ENCODE results near the gene S100A13. TPM values are rescaled to one million over a fixed set of nuclear protein-coding genes. Genes with fewer than 3 reads are reported as not detected.

S100A13 gene
- total and polyA plus RNA-seq, 9 of the 15 experiments (the other 6 are each of a cell fraction or from before 2014, with no cell fraction given) = 41.9 to 129 (median 58.0) TPM

DNA sequence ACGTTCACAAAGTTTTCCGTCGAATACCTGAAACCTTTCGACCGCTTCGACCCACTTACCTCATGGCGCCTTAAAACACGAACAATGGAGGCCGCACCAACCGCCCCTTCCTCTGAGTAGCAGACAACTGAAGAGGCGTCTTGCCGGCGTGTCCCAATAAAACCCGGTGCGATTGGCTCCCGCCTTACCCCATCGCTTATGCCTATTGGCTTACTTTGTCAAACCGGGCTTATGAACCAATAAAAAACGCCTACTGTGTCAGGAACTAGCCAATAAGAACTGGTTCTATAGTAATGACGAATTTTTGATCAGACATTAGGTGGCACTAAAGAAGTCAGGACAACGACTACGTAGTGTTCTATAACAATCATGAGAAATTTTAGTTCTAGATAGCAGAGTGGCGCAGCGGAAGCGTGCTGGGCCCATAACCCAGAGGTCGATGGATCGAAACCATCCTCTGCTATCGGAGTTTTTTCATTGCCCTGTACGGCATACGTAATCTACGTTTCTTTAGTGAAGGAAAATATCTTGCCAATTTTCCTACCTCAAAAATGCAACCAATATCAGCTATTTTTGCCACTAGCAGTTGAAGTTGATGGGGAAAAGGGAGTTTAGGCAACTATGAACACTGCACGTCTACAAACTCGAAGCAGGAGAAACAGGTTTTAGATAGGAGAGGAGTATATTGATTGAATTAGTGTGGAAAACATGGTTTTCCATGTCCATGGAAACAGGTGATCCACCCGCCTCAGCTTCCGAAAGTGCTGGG lies 43.7 kb upstream of the S100A13 start, which contains the start of gene ILF2 (continued):
- TF ChIP-seq, protein P1, sequence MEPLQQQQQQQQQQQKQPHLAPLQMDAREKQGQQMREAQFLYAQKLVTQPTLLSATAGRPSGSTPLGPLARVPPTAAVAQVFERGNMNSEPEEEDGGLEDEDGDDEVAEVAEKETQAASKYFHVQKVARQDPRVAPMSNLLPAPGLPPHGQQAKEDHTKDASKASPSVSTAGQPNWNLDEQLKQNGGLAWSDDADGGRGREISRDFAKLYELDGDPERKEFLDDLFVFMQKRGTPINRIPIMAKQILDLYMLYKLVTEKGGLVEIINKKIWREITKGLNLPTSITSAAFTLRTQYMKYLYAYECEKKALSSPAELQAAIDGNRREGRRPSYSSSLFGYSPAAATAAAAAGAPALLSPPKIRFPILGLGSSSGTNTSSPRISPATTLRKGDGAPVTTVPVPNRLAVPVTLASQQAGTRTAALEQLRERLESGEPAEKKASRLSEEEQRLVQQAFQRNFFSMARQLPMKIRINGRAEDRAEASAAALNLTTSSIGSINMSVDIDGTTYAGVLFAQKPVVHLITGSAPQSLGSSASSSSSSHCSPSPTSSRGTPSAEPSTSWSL (CRISPR knock-in tag; IDR thresholded peaks at IDR 0.05; ENCODE audit: borderline replicate concordance) = no peak
- TF ChIP-seq, protein P2, sequence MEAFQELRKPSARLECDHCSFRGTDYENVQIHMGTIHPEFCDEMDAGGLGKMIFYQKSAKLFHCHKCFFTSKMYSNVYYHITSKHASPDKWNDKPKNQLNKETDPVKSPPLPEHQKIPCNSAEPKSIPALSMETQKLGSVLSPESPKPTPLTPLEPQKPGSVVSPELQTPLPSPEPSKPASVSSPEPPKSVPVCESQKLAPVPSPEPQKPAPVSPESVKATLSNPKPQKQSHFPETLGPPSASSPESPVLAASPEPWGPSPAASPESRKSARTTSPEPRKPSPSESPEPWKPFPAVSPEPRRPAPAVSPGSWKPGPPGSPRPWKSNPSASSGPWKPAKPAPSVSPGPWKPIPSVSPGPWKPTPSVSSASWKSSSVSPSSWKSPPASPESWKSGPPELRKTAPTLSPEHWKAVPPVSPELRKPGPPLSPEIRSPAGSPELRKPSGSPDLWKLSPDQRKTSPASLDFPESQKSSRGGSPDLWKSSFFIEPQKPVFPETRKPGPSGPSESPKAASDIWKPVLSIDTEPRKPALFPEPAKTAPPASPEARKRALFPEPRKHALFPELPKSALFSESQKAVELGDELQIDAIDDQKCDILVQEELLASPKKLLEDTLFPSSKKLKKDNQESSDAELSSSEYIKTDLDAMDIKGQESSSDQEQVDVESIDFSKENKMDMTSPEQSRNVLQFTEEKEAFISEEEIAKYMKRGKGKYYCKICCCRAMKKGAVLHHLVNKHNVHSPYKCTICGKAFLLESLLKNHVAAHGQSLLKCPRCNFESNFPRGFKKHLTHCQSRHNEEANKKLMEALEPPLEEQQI (IDR thresholded peaks at IDR 0.05) = peak; percentile 83
- TF ChIP-seq KAT7 (CRISPR knock-in tag; IDR thresholded peaks at IDR 0.05; ENCODE audit: borderline replicate concordance) (peak; percentile 88; the same call in 1 of the 2 replicates), ATF1 (CRISPR knock-in tag; IDR thresholded peaks at IDR 0.05) (no peak), ATF1 (tag; IDR thresholded peaks at IDR 0.05) (peak; percentile 97), FOS (IDR thresholded peaks at IDR 0.05; ENCODE audit: extremely low read depth, insufficient read length) (peak; percentile 97), TAF1 (IDR thresholded peaks at IDR 0.05; ENCODE audit: control insufficient read depth, extremely low read depth, insufficient read depth, low read length, severe bottlenecking) (peak; percentile 94), ZNF12 (CRISPR knock-in tag; IDR thresholded peaks at IDR 0.05) (no peak), ZNF212 (CRISPR knock-in tag; IDR thresholded peaks at IDR 0.05) (no peak)
- TF ChIP-seq, protein P3, sequence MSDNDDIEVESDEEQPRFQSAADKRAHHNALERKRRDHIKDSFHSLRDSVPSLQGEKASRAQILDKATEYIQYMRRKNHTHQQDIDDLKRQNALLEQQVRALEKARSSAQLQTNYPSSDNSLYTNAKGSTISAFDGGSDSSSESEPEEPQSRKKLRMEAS (CRISPR knock-in tag; IDR thresholded peaks at IDR 0.05) = peak; percentile 70
- TF ChIP-seq, protein P4, sequence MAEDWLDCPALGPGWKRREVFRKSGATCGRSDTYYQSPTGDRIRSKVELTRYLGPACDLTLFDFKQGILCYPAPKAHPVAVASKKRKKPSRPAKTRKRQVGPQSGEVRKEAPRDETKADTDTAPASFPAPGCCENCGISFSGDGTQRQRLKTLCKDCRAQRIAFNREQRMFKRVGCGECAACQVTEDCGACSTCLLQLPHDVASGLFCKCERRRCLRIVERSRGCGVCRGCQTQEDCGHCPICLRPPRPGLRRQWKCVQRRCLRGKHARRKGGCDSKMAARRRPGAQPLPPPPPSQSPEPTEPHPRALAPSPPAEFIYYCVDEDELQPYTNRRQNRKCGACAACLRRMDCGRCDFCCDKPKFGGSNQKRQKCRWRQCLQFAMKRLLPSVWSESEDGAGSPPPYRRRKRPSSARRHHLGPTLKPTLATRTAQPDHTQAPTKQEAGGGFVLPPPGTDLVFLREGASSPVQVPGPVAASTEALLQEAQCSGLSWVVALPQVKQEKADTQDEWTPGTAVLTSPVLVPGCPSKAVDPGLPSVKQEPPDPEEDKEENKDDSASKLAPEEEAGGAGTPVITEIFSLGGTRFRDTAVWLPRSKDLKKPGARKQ (CRISPR knock-in tag; IDR thresholded peaks at IDR 0.05) = no peak
- TF ChIP-seq, protein P5, sequence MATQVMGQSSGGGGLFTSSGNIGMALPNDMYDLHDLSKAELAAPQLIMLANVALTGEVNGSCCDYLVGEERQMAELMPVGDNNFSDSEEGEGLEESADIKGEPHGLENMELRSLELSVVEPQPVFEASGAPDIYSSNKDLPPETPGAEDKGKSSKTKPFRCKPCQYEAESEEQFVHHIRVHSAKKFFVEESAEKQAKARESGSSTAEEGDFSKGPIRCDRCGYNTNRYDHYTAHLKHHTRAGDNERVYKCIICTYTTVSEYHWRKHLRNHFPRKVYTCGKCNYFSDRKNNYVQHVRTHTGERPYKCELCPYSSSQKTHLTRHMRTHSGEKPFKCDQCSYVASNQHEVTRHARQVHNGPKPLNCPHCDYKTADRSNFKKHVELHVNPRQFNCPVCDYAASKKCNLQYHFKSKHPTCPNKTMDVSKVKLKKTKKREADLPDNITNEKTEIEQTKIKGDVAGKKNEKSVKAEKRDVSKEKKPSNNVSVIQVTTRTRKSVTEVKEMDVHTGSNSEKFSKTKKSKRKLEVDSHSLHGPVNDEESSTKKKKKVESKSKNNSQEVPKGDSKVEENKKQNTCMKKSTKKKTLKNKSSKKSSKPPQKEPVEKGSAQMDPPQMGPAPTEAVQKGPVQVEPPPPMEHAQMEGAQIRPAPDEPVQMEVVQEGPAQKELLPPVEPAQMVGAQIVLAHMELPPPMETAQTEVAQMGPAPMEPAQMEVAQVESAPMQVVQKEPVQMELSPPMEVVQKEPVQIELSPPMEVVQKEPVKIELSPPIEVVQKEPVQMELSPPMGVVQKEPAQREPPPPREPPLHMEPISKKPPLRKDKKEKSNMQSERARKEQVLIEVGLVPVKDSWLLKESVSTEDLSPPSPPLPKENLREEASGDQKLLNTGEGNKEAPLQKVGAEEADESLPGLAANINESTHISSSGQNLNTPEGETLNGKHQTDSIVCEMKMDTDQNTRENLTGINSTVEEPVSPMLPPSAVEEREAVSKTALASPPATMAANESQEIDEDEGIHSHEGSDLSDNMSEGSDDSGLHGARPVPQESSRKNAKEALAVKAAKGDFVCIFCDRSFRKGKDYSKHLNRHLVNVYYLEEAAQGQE (IDR thresholded peaks at IDR 0.05; ENCODE audit: borderline replicate concordance) = no peak
- TF ChIP-seq, protein P5 (CRISPR knock-in tag; IDR thresholded peaks at IDR 0.05; ENCODE audit: low read depth) = no peak

Data from K562 (cell line).